Nephron (organoid): ENCODE measurements around the gene ABHD12B.

ENCODE experiments used
- H3K27ac Mint-ChIP-seq, 3 experiments: 2 replicates each; pipeline ENCODE4 v1.8.0; 2020; ENCODE audit warnings: mixed read lengths in 3 of 3, mild to moderate bottlenecking in 2 of 3, moderate library complexity in 1 of 3
- H3K27me3 Mint-ChIP-seq: 2 replicates; pipeline ENCODE4 v1.8.0; 2021; ENCODE audit warnings: low read depth, mild to moderate bottlenecking, moderate library complexity, mixed read lengths
- H3K36me3 Mint-ChIP-seq: 2 replicates; pipeline ENCODE4 v1.8.0; 2020; ENCODE audit warnings: low read depth, mixed read lengths
- H3K4me1 Mint-ChIP-seq: 2 replicates; pipeline ENCODE4 v1.8.0; 2020; ENCODE audit warnings: mixed read lengths
- H3K4me3 Mint-ChIP-seq, 3 experiments: 2 replicates each; pipeline ENCODE4 v1.8.0; 2020; ENCODE audit warnings: mild to moderate bottlenecking in 3 of 3, mixed read lengths in 3 of 3, moderate library complexity in 2 of 3
- H3K9me3 Mint-ChIP-seq: 2 replicates; pipeline ENCODE4 v1.8.0; 2020; ENCODE audit warnings: mixed read lengths
- TF ChIP-seq, protein P1 (sequence below), 3 experiments: fragments of 200-600 bp; sonication (generic); IDR thresholded peaks; one replicate each; pipeline ENCODE4 v1.5.0; 2021; ENCODE audit warnings: antibody characterized with exemption in 3 of 3; ENCODE audit not compliant: unreplicated experiment in 3 of 3

ABHD12B gene

GRCh38 chr14:50897658-50898175 lies 25.9 kb downstream of the ABHD12B start:
- TF ChIP-seq, protein P1, sequence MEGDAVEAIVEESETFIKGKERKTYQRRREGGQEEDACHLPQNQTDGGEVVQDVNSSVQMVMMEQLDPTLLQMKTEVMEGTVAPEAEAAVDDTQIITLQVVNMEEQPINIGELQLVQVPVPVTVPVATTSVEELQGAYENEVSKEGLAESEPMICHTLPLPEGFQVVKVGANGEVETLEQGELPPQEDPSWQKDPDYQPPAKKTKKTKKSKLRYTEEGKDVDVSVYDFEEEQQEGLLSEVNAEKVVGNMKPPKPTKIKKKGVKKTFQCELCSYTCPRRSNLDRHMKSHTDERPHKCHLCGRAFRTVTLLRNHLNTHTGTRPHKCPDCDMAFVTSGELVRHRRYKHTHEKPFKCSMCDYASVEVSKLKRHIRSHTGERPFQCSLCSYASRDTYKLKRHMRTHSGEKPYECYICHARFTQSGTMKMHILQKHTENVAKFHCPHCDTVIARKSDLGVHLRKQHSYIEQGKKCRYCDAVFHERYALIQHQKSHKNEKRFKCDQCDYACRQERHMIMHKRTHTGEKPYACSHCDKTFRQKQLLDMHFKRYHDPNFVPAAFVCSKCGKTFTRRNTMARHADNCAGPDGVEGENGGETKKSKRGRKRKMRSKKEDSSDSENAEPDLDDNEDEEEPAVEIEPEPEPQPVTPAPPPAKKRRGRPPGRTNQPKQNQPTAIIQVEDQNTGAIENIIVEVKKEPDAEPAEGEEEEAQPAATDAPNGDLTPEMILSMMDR (IDR thresholded peaks at IDR 0.05; ENCODE audit: unreplicated experiment in 3 of 3), result no peak
- no peaks in the 10 kb centered on the region for H3K9me3 Mint-ChIP-seq
- no peaks in the 10 kb centered on the region for H3K4me1 Mint-ChIP-seq
- H3K36me3 Mint-ChIP-seq, result peaks cover 4% of the 10 kb centered on the region
- no peak overlapping the region for H3K27ac Mint-ChIP-seq
- H3K4me3 Mint-ChIP-seq, result no peak overlapping the region
- no peaks in the 10 kb centered on the region for H3K27me3 Mint-ChIP-seq

- no peak overlapping the region for H3K27ac Mint-ChIP-seq
- no peaks in the 10 kb centered on the region for H3K4me1 Mint-ChIP-seq
- H3K27me3 Mint-ChIP-seq, result no peaks in the 10 kb centered on the region
- H3K4me3 Mint-ChIP-seq, result no peak overlapping the region
- H3K36me3 Mint-ChIP-seq, result peaks cover 23% of the 10 kb centered on the region
- H3K9me3 Mint-ChIP-seq, result no peaks in the 10 kb centered on the region
- TF ChIP-seq, protein P1 (IDR thresholded peaks at IDR 0.05; ENCODE audit: unreplicated experiment in 3 of 3), result no peak
Observed at GRCh38 chr14:50901361-50901760, 29.5 kb downstream of the ABHD12B start.

DNA sequence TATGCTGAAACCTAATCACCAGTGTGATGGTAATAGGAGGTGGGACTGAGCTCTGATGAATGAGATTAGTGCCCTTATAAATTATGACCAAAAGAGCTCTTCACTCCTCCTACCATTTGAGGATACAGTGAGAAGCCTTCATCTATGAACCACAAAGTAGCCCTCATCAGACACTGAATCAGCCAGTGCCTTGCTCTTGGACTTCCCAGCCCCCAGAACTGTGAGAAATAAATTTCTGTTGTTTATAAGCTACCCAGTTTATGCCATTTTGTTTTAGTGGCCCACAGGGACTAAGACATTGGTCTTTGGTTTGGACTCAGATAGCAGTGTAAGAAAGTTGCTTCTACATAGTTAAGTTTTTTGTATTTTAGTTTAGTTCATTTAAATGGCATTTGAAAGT lies 32.9 kb downstream of the ABHD12B start:
- no peak overlapping the region for H3K27ac Mint-ChIP-seq

DNA sequence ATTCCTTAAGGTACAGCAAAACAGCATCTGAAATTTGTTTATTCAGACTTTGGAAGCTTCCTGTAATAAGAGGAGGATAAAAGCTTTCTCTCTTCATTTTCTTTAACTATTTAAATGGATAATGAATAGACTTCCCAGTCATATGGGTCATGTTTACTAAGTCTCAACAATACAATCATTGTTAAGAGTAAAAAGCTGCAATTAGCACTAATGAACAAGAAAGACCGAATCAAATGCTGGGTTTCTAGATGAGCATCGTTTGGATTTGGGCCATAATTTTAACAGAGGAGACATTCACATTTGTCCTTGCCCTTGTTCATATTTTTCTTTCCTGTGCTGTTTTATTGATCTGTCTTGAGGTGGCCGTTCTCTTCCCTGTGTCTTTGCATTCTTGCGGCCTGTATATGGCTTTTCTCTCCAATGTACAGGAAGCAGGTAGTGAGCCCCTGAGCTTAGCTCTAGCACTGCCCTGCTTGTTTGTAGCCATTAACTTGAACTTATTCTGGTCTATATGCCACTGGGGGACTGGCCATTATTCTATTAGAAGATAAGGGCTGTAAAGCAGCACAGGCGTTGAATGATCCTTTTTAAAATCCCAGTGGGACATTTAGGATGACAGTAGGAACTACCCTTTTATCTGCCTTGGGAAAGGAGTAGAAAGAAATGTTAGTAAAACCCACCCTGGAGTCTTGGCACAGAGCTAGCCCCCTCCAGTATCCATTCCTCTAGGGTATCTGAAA lies 34.6 kb downstream of the ABHD12B start:
- no peaks in the 10 kb centered on the region for H3K9me3 Mint-ChIP-seq
- no peak overlapping the region for H3K27ac Mint-ChIP-seq
- peaks cover 53% of the 10 kb centered on the region for H3K36me3 Mint-ChIP-seq
- H3K27me3 Mint-ChIP-seq, result no peaks in the 10 kb centered on the region
- TF ChIP-seq, protein P1 (IDR thresholded peaks at IDR 0.05; ENCODE audit: unreplicated experiment in 3 of 3), result no peak
- no peak overlapping the region for H3K4me3 Mint-ChIP-seq
- no peaks in the 10 kb centered on the region for H3K4me1 Mint-ChIP-seq

More for the DNA sequence above, 32.9 kb downstream of the ABHD12B start:
- Mint-ChIP-seq H3K36me3 (peaks cover 39% of the 10 kb centered on the region), H3K4me3 (no peak overlapping the region), H3K9me3 (no peaks in the 10 kb centered on the region), H3K27me3 (no peaks in the 10 kb centered on the region), H3K4me1 (no peaks in the 10 kb centered on the region)
- TF ChIP-seq, protein P1 (IDR thresholded peaks at IDR 0.05; ENCODE audit: unreplicated experiment in 3 of 3), result no peak

GRCh38 chr14:50910495-50911420 lies 38.9 kb downstream of the ABHD12B start:
- Mint-ChIP-seq H3K36me3 (peaks cover 45% of the 10 kb centered on the region), H3K27me3 (no peaks in the 10 kb centered on the region), H3K27ac (no peak overlapping the region), H3K9me3 (no peaks in the 10 kb centered on the region), H3K4me3 (no peak overlapping the region), H3K4me1 (no peaks in the 10 kb centered on the region)
- TF ChIP-seq, protein P1 (IDR thresholded peaks at IDR 0.05; ENCODE audit: unreplicated experiment in 3 of 3), result no peak
